ENCODE results near the gene SIM1. TPM values are rescaled to one million over a fixed set of nuclear protein-coding genes. Genes with fewer than 3 reads are reported as not detected.
A peak's percentile ranks its signal among the peaks of the same experiment; 100 is the strongest.

Gene SIM1
- total RNA-seq, 1 donor from 2014 or later: not detected

DNA sequence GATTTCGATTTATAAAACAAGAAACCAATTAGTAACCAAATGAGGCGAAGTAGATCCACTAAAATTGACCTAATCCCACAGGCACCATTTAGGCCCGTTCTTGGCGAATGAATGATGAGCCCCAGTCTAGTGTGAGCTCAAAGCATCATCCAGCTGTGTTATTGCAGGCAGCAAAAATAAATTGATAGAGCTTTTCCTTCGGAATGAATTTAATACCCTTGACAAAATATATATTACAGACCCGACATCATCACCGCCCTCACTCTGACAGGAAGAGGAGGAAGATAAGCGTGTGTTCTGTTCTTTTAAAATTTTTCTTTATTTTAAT is 7.8 kb downstream of the SIM1 start:
- Histone ChIP-seq H3K27ac (no peak overlapping the region), H3K79me2 (ENCODE audit: low read depth) (no peaks in the 10 kb centered on the region), H3K36me3 (no peaks in the 10 kb centered on the region), H3K4me2 (peak overlapping the region; percentile 57), H3K9ac (no peak overlapping the region), H4K20me1 (ENCODE audit: low read depth) (peaks cover 91% of the 10 kb centered on the region), H3K4me1 (peaks cover 36% of the 10 kb centered on the region), H2AFZ (replicated peaks) (no peak overlapping the region), H3K4me3 (peak overlapping the region; percentile 19), H3F3A (ENCODE audit: low read depth) (peaks cover 45% of the 10 kb centered on the region), H3K9me3 (ENCODE audit: low read depth) (no peaks in the 10 kb centered on the region), H3K27me3 (peaks cover 100% of the 10 kb centered on the region)
- Mint-ChIP-seq H3K27me3 (ENCODE audit: insufficient read depth, low read depth) (peaks cover 74% of the 10 kb centered on the region), H3K36me3 (no peaks in the 10 kb centered on the region), H3K9me3 (no peaks in the 10 kb centered on the region), H3K4me1 (peaks cover 29% of the 10 kb centered on the region), H3K27ac (no peak overlapping the region), H3K4me3 (no peak overlapping the region)
- DNase-seq (ENCODE audit: low spot score): no peak
- no peak for TF ChIP-seq CTCF (IDR thresholded peaks at IDR 0.05)
- no peak for TF ChIP-seq EZH2phosphoT487 (IDR thresholded peaks at IDR 0.05)
- TF ChIP-seq EZH2 (IDR thresholded peaks at IDR 0.05): no peak

DNA sequence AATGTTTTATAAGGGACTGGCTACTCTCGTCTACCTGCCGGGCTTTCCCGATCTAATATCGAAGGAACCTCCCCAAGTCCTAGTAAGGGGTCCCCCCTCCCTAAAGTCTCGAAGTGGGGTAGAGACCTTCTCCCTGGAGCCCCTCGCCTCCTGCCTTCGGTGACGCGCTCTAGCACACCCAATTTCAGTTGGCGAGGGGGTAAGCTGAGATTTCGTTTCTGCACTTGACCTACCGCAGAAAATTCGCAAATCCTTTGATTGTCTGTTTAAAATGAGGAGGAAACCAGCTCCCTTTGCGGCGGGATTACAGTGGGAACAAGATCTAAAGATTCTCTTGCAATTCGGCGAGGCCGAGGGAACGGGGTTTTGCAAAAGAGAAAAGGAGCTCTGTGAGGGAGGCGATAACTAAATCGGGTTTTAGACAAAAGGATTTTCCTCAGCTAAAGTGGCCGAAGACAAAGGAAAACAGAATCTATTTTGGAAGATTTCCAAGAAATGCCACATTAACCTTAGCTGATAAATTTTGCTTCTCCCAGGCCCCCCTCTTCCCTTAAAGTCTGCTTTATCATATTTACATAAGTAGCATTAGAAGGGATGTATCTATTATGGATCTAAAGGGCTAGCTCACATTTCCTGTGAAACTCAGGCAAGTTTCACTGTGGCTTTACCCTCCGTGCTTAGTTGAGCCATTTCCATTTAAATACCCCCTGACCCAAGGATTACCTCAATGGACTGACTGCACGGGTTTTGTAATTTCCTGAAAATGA is 8.4 kb downstream of the SIM1 start:
- Mint-ChIP-seq H3K27ac (no peak overlapping the region), H3K9me3 (no peaks in the 10 kb centered on the region), H3K27me3 (ENCODE audit: insufficient read depth, low read depth) (peaks cover 68% of the 10 kb centered on the region), H3K36me3 (no peaks in the 10 kb centered on the region), H3K4me3 (peak overlapping the region; percentile 71), H3K4me1 (peaks cover 27% of the 10 kb centered on the region)
- Histone ChIP-seq H4K20me1 (ENCODE audit: low read depth) (peaks cover 85% of the 10 kb centered on the region), H3F3A (ENCODE audit: low read depth) (peaks cover 43% of the 10 kb centered on the region), H3K9me3 (ENCODE audit: low read depth) (no peaks in the 10 kb centered on the region), H3K79me2 (ENCODE audit: low read depth) (no peaks in the 10 kb centered on the region), H3K4me3 (peak overlapping the region; percentile 19), H3K36me3 (no peaks in the 10 kb centered on the region), H3K27ac (no peak overlapping the region), H2AFZ (replicated peaks) (no peak overlapping the region), H3K9ac (no peak overlapping the region), H3K4me1 (peaks cover 36% of the 10 kb centered on the region), H3K27me3 (peaks cover 100% of the 10 kb centered on the region), H3K4me2 (peak overlapping the region; percentile 57)
- TF ChIP-seq EZH2phosphoT487 (IDR thresholded peaks at IDR 0.05): peak; percentile 33
- no peak for TF ChIP-seq CTCF (IDR thresholded peaks at IDR 0.05)
- peak; percentile 53 for TF ChIP-seq EZH2 (IDR thresholded peaks at IDR 0.05)
- DNase-seq (ENCODE audit: low spot score): peak; percentile 72

- H3K36me3 Mint-ChIP-seq: no peaks in the 10 kb centered on the region
- H3K4me2 ChIP-seq: peak overlapping the region; percentile 57
- H3K9ac ChIP-seq: no peak overlapping the region
- H3K27me3 ChIP-seq: peaks cover 100% of the 10 kb centered on the region
- H3K79me2 ChIP-seq (ENCODE audit: low read depth): no peaks in the 10 kb centered on the region
- H3K4me3 ChIP-seq: peak overlapping the region; percentile 19
- H2AFZ ChIP-seq (replicated peaks): no peak overlapping the region
- H3K27ac Mint-ChIP-seq: no peak overlapping the region
- peak overlapping the region; percentile 72 for H3K4me3 Mint-ChIP-seq
- no peak overlapping the region for H3K27ac ChIP-seq
- H3K4me1 Mint-ChIP-seq: peaks cover 26% of the 10 kb centered on the region
- peaks cover 36% of the 10 kb centered on the region for H3K4me1 ChIP-seq
- no peaks in the 10 kb centered on the region for H3K36me3 ChIP-seq
- H3K9me3 Mint-ChIP-seq: no peaks in the 10 kb centered on the region
- DNase-seq (ENCODE audit: low spot score): peak; percentile 71
- H3F3A ChIP-seq (ENCODE audit: low read depth): peaks cover 39% of the 10 kb centered on the region
- TF ChIP-seq EZH2 (IDR thresholded peaks at IDR 0.05) (peak; percentile 99), EZH2phosphoT487 (IDR thresholded peaks at IDR 0.05) (peak; percentile 96), CTCF (IDR thresholded peaks at IDR 0.05) (no peak)
- H3K9me3 ChIP-seq (ENCODE audit: low read depth): no peaks in the 10 kb centered on the region
- H4K20me1 ChIP-seq (ENCODE audit: low read depth): peaks cover 77% of the 10 kb centered on the region
- peaks cover 61% of the 10 kb centered on the region for H3K27me3 Mint-ChIP-seq (ENCODE audit: insufficient read depth, low read depth)
These were observed 9.2 kb downstream of the SIM1 start for GRCh38 chr6:100455230-100456124.

Measured in neural progenitor cell (in vitro differentiated cells).